RPMI8226 (cell line): Measurements from ENCODE around the gene MRPL20.
"Not testable (repeated sequence)": the region's sequence is repeated elsewhere in the genome, so short reads cannot be mapped to it uniquely, and the experiment has no call there.

Experiments
- DNase-seq: peaks from one replicate; pipeline ENCODE4 v3.0.0-alpha.2; 2015

MRPL20 gene

DNA sequence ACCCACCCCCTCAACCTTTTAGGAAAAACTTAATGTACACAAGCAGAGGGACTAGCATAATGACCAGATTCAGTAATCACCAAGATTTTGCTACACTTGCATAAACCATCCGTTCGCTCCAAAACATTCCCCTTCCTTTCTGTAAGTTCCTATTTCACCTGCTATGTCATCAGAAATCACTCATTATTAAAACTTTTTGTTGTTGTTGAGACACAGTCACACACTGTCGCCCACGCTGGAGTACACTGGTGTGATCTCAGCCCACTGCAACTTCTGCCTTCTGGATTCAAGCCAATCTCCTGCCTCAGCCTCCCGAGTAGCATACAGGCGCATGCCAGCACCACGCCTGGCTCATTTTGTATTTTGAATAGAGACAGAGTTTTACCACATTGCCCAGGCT is 3.4 kb downstream of the MRPL20 start:
- DNase-seq = no peak

DNA sequence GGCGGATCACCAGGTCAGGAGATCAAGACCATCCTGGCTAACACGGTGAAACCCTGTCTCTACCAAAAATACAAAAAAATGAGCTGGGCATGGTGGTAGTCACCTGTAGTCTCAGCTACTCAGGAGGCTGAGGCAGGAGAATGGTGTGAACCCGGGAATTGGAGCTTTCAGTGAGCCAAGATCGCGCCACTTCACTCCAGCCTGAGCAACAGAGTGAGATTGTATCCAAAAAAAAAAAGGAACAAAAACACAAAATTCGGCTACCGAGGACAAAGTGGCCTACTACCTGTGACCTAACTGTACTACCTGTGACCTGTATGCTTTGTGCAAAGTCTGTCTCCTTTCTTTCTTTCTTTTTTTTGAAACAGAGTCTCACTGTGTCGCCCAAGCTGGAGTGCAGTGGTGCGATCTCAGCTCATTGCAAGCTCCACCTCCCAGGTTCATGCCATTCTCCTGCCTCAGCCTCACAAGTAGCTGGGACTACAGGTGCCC is 4.1 kb downstream of the MRPL20 start:
- not testable (repeated sequence) for DNase-seq

DNA sequence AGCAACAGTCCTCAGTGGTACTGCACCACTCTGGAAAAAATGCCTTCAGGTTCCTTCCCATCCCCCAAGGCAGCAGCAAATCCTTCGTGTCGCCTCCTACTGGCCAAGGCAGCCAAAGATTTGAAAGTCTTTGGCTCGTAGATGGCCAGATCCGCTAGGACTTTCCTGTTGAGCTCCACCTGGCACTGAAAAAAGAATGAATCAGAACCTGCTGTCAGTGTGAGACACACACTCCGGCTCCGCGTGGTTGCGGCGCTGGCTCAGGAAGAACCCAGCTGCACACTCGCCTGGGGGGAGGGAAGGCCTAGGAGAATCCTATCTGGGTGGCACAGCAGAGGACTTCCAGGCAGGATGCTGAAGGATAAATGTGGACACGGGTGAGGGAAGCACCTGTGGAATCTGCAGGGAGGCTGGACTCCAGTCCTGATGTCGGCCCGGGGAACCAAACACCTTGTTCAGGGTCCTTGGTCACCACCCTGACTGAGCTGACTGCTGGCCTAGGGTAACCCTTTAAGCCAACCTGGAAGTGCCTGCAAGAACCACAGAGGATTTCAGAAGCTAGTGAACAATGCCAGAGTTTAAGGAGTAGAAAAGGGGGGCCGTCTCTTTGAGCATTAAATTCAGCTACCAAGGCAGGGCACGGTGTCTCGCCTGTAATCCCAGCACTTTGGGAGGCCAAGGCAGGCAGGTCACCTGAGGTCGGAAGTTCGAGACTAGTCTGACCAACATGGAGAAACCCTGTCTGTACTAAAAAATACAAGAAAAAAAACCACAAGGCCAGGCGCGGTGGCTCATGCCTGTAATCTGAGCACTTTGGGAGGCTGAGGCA is 4.8 kb downstream of the MRPL20 start:
- DNase-seq = peak; percentile 57

DNA sequence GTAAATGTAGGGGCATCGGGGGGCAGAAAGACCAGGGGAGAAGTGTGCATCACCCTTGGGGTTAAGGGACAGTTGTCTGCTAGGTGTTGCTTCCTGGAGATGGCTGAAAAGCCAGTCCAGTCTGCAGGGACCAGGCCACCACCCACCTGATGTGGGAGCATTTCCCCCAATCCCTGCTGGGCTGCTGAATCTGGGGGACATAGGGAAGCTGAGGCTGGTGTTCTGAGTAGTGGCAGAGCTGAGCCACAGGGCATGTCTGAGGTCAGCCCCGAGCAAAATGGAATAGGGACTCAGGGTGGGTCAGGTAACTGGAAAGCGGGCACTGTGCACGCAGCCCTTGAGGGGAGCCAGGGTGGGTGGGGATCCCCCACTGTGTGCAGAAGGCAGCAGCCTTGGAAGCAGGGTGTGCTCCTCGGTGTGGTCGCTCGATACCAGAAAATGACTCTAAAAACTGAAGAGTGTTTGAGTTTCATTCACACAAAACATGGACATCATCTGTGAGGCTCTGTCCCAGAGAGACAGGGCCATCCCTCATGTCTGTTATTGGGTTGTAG is 5.6 kb downstream of the MRPL20 start:
- no peak for DNase-seq

DNA sequence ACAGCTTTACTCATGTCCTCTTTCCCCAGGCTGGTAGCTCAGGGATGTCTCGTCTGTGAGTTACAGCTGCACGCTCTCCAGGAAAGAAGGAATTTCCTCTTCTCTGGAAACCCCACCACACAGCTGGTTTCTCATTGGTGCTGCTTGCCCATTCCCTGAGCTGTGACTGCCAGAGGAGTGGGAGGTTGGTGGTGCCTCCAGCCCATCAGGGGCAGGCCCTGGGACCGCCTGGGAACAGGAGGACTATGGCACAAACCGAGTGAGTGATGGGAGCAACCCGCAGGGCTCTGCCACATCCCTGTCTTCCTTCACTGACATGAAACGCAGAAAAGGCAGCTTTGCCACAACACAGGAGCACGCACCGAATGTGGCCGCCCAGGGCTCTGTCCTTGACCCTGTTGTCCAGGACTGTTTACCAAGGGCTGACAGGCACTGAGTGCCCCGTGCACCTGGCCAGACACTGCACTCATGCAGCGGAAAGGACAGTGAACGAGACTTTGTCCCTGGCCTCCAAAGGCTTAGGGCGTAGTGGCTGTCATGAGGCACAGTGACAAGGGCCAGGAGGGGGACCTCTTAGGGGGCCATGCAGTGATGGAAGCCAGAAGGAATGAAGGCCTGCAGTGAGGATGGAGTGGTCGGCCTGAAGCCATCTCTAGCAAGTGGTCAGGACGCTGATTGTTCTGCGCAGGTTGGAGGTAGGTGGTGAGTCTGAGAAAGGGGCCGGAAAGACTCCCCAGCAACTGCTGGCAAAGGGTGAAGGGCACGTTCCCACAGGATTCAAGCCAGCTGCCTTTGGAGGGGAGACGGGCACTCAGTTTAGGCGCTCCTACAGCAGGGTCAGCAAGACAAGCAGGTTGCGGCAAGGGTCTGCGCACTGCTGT is 6.3 kb downstream of the MRPL20 start:
- DNase-seq = no peak

DNA sequence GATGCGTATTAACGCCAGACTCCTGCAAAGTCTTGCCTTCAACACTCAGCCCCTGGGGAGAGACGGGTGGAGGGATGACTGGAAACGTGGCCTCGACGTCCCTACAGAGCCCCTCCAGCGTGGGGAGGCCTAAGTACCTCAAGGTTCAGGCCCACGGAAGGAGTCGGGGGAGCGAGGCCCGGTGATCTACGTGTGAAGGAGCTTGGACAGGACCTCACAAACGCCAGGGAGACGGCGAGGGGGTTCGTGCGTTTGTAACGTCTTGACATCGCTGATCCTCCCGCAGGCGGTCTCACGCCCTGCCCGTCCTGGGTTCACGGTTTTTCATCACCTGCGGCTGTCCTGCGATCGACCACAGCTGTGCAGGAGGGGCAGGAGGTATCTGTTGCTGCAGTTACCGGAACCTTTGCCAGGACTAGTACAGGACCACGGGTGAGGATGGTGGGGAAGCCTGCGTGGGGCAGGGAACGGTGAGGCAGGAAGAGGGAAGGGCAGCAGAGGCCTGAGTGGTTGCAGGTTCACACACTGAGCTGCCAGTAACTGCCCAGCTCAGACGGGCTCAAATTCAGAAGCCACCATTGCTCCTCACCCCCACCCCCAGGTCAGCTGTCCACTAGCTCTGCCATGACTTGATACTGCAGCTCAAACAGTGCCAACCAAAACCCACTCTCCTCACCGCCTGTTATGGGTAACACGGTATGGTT is 7.1 kb downstream of the MRPL20 start:
- peak; percentile 53 for DNase-seq

DNA sequence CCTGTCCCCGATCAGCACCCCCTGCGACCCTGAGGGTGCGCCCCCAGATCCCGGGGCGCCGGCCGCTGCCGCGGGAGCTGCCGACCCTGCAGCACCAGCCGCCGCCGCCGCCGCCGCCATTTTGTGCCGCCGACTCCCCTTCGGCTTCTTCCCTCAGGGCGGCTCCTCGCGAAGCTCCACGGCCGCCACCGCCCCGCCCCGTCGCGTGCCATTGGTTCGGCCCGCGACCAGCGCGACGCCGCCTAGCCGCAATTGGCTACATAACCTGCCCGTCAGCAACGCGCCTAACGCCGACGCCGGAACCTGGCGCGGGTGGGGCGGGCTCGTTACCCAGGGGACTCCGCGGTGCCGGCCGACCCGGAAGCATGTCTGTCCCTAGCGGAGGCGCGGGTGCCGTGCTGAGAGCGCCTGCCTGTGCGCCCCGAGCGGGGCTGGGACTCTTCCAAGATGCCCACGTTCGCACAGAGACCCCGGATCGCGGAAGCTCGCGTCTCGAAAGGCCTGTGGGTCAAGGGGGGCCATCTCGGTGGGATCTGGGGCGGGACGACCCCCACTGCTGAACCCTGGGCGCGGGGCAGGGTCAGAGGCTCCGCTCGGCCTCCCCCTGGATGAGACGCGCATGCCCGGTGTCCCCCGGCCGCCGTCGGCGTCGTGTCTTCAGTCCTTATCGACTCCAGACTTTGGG is 7.8 kb downstream of the MRPL20 start, which contains the start of gene CCNL2:
Gene CCNL2, minus strand, starts transcription at position 149 of the 685 bp plus-strand sequence. Its CDS starts 29 bp downstream, at position 120.
- peak; percentile 100 for DNase-seq

DNA sequence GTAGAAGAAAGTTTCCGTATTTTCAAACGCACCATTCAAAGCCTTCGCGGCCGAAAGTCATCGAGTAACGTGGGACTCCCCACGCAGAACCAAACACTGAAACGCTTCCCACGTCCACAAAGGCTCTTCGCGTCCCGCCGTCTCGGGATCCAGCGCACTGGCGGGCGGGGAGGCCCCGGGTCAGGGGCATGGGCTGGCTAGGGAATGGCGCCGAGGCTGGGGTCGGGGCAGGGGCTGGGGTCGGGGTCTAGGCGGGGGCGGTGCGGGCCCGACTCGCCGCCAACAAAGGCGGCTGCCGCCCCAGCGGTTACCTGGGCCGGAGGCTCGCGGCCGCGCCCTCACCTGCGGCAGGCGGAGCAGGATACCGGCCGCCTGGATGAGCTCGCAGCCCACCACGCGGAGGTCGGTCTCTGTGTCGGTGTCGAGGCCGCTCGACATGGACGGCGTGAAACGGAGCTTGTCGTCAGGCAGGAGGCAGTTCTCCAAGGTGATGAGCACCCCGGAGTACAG is 8.4 kb downstream of the MRPL20 start:
- DNase-seq = no peak

DNA sequence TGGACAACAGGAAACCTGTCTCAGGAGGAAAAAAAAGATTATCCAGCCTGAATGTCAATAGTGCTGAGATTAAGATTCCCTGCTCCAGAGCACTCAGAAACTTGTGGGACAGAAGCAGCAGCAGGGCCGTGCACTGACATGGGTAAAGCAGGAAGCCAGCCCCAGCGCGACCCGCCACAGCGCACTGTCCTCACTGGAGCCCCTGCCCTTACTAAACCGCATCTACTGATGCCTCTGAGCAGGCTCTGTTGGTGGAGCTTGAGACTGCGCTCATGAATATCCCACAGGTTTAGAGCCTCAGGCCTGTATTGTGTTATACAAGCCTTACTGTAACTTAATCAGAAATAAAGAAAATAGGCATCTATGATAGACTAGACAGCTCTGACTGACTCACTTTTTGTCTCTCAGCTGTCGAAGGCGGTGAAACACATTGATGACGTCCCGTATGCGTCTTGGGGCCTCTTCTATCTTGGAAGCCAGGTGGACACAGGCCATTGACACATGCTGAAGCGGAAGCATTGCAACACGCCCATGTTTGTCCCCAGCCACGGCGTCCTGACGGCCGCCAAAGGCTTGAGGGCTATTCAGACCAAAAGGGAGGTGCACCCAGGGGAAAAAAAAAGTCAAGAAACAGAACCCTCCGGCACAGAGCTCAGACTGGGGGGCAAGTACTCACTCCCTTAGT is 9.1 kb downstream of the MRPL20 start:
- peak; percentile 42 for DNase-seq

DNA sequence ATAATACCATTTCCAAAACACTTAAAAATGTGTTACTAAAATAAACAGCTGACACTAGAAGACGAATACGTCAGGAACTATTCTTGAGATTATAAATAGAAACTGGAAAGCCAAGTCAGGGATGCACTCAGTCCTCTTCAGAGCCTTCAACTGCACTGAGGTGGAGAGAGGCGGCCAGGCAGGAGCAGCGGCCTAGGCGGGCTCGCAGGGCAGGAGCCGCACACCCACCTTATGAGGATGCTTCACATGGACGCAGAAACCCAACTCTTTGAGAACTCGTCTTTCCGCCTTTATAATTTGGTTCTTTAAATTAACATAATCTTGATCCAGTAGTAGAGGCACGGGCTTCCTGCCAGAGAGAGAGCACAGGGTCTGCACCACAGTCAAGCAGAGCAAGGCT is 11.9 kb downstream of the MRPL20 start:
- DNase-seq = no peak

DNA sequence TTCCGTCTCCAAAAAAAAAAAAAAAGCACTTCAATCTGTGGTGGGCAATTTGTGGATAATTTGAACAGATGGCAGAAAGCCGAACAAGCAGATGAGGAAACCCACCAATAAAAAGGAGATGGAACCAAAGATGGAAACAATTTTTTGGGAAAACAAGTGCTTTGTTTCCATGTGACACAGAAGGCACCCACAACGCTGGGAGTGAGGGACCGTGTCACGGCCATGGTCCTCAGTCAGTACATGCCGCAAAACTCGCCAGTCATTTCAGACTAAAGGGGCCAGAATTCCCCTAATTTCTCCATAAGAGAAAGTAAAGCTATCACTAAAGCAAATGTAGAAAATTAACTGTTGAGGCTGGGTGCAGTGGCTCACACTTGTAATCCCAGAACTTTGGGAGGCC is 13.0 kb downstream of the MRPL20 start:
- no peak for DNase-seq

DNA sequence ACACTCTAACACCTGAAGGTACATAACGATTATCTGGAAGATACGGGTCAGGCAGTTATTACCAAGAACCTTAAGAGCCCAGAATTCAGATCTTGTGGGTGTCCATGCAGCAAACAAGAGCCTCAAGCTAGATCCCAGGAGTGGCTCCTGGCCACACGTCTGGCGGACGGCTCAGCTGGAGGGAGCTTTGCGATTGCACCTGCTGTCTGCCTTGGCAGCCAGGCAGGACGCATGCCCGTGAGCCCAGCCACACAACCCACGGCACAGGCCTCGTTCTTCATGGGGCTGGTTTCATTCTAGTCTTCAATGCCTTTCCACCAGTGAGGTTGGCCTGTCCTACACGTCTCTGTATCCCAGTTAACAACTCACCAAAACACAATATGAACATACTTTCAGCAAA is 13.7 kb downstream of the MRPL20 start:
- no peak for DNase-seq

DNA sequence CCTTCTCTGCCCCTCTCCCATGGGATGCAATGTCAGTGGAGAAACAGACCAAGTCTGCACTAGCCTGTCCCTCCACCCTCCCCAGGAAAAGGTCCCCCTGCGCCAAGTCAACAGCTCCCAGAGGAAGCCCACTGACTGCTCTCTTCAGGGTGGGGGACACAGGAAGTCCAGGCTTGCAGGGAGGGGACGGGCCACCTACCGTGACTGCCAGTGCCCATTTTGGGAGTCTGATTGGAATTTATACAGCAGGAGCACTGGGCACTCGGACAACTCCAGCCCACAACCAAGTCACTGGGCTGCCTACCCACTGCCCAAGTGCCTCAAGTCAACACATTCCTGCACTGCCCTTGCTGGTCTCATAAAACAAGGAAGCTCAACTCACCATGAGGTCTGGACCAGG is 14.1 kb downstream of the MRPL20 start:
- DNase-seq = no peak

DNA sequence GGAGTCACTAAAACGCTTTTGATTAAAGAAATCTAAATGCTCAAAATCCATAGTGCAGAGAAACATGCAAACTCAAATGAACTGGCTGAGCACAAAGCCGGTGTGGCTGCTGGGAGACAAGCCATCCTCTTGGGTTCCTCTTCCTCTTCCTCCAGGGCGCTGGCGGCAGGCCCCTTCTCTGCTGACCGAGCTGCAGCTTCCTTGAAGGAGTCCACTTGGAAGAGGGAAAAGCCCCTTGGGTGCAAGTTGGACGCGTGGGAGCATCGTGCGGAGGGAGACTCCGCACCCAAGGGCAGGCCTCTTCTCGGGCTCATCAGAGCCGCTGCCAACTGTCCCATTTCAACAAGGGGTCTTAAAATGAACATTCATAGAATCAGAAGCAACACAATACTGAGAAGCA is 15.9 kb downstream of the MRPL20 start:
- no peak for DNase-seq

DNA sequence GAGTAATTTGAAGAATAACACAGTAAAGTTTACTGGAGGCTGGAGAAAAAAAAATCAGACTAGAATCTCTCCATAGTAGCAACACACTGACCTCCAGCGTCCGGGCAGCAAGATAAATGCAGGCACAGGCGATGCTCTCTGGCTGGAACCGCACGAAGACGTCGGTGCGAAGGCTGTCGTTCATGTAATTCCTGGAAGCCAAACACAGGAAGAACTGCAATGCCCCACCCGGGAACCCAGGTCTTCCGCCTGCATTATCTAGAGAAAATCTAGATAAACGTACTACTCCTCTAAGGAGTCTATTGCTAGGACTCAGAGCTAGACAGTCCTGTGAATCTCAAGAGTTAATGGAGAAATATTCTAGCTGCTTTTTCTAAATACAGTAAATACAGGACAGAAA is 16.4 kb downstream of the MRPL20 start:
- no peak for DNase-seq

DNA sequence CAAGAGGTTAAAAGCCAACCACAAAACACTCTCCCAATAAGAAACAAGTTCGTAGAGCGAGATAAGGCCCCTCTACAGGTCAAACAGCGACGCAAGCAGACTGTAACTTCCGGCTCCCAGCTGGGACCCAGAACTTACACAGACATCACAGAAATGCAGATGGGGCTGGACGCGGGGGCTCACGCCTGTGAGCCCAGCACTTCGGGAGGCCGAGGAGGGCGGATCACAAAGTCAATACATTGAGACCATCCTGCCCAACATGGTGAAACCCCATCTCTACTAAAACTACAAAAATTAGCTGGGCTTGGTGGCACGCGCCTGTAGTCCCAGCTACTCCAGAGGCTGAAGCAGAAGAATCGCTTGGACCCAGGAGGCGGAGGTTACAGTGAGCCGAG is 19.0 kb downstream of the MRPL20 start:
- no peak for DNase-seq

DNA sequence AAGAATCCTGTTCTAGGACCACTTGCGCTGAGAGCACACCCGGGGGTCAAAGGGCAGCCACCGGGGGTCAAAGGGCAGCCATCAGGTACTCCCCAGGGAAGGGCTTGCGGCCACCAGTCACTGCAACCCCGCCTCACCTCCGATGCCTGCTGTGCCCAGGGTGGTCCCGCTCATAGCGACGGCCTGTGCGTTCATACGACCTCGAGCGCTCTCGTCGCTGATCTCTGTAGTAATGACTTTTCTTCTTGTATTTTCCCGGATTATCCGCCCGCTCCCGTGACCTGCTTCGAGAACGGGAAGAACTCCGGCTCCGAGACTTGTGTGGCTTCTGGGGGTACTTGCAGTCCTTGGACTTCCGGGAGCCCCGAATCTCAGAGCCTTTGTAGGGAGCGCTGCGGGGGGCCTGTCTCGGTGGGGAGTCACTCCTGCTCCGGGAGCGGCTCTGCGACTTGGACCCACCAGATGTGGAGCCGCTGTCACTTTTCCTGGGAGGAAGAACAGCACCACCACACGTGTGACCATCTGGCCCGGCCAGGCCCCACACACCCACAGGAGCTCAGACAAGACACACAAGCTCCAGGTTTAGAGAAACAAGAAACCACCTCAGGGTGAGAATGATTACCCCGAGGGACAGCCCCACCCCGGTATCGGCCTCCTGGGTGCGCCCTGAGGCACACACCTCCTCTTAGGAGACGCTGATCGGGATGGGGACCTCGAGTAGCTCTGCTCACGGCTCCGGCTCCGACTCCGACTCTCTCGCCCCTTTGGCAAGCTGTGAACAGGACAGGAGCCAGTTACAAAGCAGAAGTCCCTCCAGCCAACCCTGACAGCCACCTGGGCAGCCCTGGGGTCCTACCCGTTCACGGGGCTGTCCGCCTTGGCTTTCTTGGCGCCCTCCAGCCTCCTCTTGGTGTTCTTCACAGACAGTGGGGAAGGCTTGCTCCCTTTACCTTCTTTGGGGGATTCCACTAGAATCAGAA is 19.7 kb downstream of the MRPL20 start:
- DNase-seq = no peak

DNA sequence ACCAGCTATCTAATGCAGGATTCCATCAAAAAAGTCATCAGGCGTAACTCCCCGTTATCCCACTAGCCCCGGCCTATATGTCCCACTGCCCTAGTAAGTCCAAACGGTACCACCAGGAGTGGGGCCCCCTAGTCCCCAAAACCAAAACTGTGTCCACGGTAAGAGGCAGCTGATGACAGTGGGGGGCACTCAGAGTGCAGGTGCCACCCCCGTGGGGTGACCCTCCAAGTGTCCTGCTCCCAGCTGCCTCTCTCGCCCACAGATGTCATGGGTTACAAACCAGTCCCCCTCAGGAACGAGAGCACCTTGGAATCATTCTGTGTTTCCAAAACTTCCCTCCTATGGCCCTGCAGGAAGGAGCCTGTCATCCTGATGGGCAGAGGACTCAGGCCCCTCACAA is 21.2 kb downstream of the MRPL20 start:
- no peak for DNase-seq

DNA sequence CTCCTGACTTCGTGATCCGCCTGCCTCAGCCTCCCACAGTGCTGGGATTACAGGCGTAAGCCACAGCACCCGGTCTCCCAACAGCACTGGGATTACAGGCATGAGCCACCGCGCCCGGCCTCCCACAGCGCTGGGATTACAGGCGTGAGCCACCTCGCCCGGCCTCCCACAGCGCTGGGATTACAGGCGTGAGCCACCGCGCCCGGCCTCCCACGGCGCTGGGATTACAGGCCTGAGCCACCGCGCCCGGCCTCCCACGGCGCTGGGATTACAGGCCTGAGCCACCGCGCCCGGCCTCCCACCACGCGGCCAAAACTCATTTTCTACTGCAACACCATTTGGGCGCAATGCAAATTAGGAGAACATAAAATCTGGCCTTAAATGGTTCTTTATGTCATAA is 21.8 kb downstream of the MRPL20 start:
- DNase-seq = not testable (repeated sequence)

DNA sequence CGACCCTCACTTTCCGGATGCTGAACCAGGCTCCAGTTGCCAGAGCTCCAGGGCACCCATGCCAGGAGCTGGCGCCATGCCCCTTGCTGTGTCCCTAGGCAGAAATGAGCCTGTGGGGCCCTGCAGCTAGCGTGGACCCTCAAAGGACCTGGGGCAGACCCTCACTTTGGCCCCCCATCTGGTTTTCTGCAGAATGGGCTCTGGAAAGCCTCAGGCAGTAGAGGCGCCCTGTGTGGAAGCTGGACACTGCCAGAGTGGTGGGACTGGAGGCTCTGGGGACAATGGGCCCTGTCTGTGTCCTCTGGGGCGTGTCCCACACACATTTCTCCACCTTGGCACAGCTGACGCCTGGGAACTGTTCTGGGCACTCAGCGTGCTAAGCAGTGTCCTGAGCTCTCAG is 25.8 kb downstream of the MRPL20 start:
- DNase-seq = no peak
